H1 (cell line): Measurements from ENCODE around the gene KCNK13. TPM values are rescaled to one million over a fixed set of nuclear protein-coding genes. Genes with fewer than 3 reads are reported as not detected.
A peak's percentile ranks its signal among the peaks of the same experiment; 100 is the strongest.

Source experiments
- CTCF ChIA-PET: fragments of 300-600 bp; sonication (Branson Sonifier 250); formaldehyde crosslinking; loops from one replicate; lab custom pipeline; 2021; ENCODE audit not compliant: partially characterized antibody; lab: Charles Lee
- POLR2A ChIA-PET: fragments of 300-600 bp; sonication (Branson Sonifier 250); formaldehyde crosslinking; loops from one replicate; lab custom pipeline; 2021; ENCODE audit warnings: inconsistent platforms; ENCODE audit not compliant: partially characterized antibody; lab: Charles Lee
- DNase-seq, 2 experiments: peaks; one replicate each; pipeline versions ENCODE4 v3.0.0 to v3.0.0-alpha.2; 2010 to 2022; ENCODE audit warnings: low spot score in 2 of 2, low read depth in 1 of 2, mixed read lengths in 1 of 2
- FAIRE-seq: peaks from 2 replicates; lab custom pipeline; 2011; peaks lifted over from hg19 to GRCh38; lab: Jason Lieb, UNC
- H2AFZ ChIP-seq: 2 replicates; pipeline ENCODE4 v1.8.1; 2012; ENCODE audit warnings: low read length, inconsistent platforms
- H2AK5ac ChIP-seq: 2 replicates; pipeline ENCODE4 v1.6.1; 2013; ENCODE audit warnings: low read depth, low read length
- H2BK120ac ChIP-seq: replicated peaks from 2 replicates; pipeline ENCODE3; 2013; ENCODE audit warnings: low read depth, low read length, inconsistent platforms
- H2BK12ac ChIP-seq: 2 replicates; pipeline ENCODE4 v1.6.1; 2013; ENCODE audit warnings: low read depth, low read length
- H2BK15ac ChIP-seq: 2 replicates; pipeline ENCODE4 v1.6.1; 2013; ENCODE audit warnings: low read length
- H2BK20ac ChIP-seq: 2 replicates; pipeline ENCODE4 v1.6.1; 2013; ENCODE audit warnings: low read length
- H2BK5ac ChIP-seq: 2 replicates; pipeline ENCODE4 v1.6.1; 2013; ENCODE audit warnings: low read depth, low read length
- H3K14ac ChIP-seq: 2 replicates; pipeline ENCODE4 v1.6.1; 2013; ENCODE audit warnings: inconsistent platforms; ENCODE audit not compliant: insufficient read length
- H3K18ac ChIP-seq: 2 replicates; pipeline ENCODE4 v1.6.1; 2013; ENCODE audit warnings: low read length; ENCODE audit errors: extremely low read depth
- H3K23ac ChIP-seq: 2 replicates; pipeline ENCODE4 v1.6.1; 2013; ENCODE audit warnings: inconsistent platforms; ENCODE audit not compliant: insufficient read length
- H3K23me2 ChIP-seq: 2 replicates; pipeline ENCODE4 v1.6.1; 2013; ENCODE audit warnings: low read depth, low read length
- H3K27ac ChIP-seq: 2 replicates; pipeline ENCODE4 v1.6.1; 2011; ENCODE audit warnings: low read depth, low read length, inconsistent platforms
- H3K27me3 ChIP-seq, 4 experiments: replicated peaks in 1 of 4; 1 replicate in 1 of 4; 2 replicates in 3 of 4; pipeline versions ENCODE4 v1.6.1 to v1.8.1; 2011 to 2013; ENCODE audit warnings: low read length in 3 of 4, mild to moderate bottlenecking in 3 of 4, inconsistent platforms in 2 of 4, mixed read lengths in 2 of 4, moderate library complexity in 1 of 4; ENCODE audit not compliant: control insufficient read depth in 3 of 4, insufficient read depth in 3 of 4; ENCODE audit errors: extremely low read depth in 1 of 4
- H3K36me3 ChIP-seq, 4 experiments: 2 replicates each; pipeline versions ENCODE4 v1.6.1 to v1.8.1; 2011 to 2013; ENCODE audit warnings: mild to moderate bottlenecking in 4 of 4, low read length in 3 of 4, moderate library complexity in 2 of 4, control low read depth in 1 of 4, inconsistent platforms in 1 of 4; ENCODE audit not compliant: insufficient read depth in 4 of 4, control insufficient read depth in 2 of 4
- H3K4ac ChIP-seq: replicated peaks from 2 replicates; pipeline ENCODE3; 2013; ENCODE audit warnings: low read length, low read depth, mixed read lengths, inconsistent platforms; ENCODE audit not compliant: insufficient read length
- H3K4me1 ChIP-seq, 4 experiments: replicated peaks in 1 of 4; 1 replicate in 1 of 4; 2 replicates in 3 of 4; pipeline versions ENCODE4 v1.6.1 to v1.8.1; 2011 to 2013; ENCODE audit warnings: low read length in 3 of 4, inconsistent platforms in 2 of 4, mixed read lengths in 1 of 4; ENCODE audit not compliant: insufficient read depth in 4 of 4, control insufficient read depth in 3 of 4
- H3K4me2 ChIP-seq, 2 experiments: 2 replicates each; pipeline versions ENCODE4 v1.6.1 to v1.8.1; 2011 to 2013; ENCODE audit warnings: low read depth in 2 of 2, low read length in 2 of 2, control low read depth in 1 of 2, inconsistent platforms in 1 of 2, mild to moderate bottlenecking in 1 of 2; ENCODE audit not compliant: insufficient read depth in 1 of 2
- H3K4me3 ChIP-seq, 4 experiments: fragments of 200-600, 300-600 bp in 1 of 4; sonication (generic), shearing (Covaris generic), sonication (Bioruptor Twin) in 1 of 4; 2 replicates each; pipeline versions ENCODE4 v1.5.1 to v1.8.1; 2011 to 2016; ENCODE audit warnings: low read length in 4 of 4, low read depth in 3 of 4, control low read depth in 2 of 4, inconsistent platforms in 2 of 4, mild to moderate bottlenecking in 2 of 4, mixed read lengths in 1 of 4, moderate library complexity in 1 of 4; ENCODE audit not compliant: insufficient read depth in 2 of 4; ENCODE audit errors: extremely low read depth in 1 of 4
- H3K56ac ChIP-seq: replicated peaks from 2 replicates; pipeline ENCODE3; 2013; ENCODE audit warnings: low read depth, mild to moderate bottlenecking, mixed read lengths, low read length, inconsistent platforms; ENCODE audit not compliant: insufficient read length
- H3K79me1 ChIP-seq: 2 replicates; pipeline ENCODE4 v1.6.1; 2013; ENCODE audit warnings: low read depth, low read length, control low read depth
- H3K79me2 ChIP-seq, 2 experiments: 2 replicates each; pipeline versions ENCODE4 v1.6.1 to v1.8.1; 2012 to 2013; ENCODE audit warnings: low read length in 2 of 2, mild to moderate bottlenecking in 2 of 2, inconsistent platforms in 1 of 2; ENCODE audit not compliant: insufficient read depth in 2 of 2, control insufficient read depth in 1 of 2
- H3K9ac ChIP-seq, 4 experiments: replicated peaks in 1 of 4; 1 replicate in 1 of 4; 2 replicates in 3 of 4; pipeline versions ENCODE4 v1.6.1 to v1.8.1; 2011 to 2013; ENCODE audit warnings: low read depth in 3 of 4, low read length in 3 of 4, control low read depth in 2 of 4, mild to moderate bottlenecking in 2 of 4, moderate library complexity in 2 of 4, inconsistent platforms in 1 of 4; ENCODE audit errors: extremely low read depth in 1 of 4
- H3K9me3 ChIP-seq, 2 experiments: 2 replicates each; pipeline versions ENCODE4 v1.6.1 to v1.8.1; 2012 to 2013; ENCODE audit warnings: mild to moderate bottlenecking in 2 of 2, moderate library complexity in 2 of 2, control low read depth in 1 of 2, inconsistent platforms in 1 of 2, low read depth in 1 of 2, low read length in 1 of 2, mixed read lengths in 1 of 2; ENCODE audit not compliant: insufficient read depth in 2 of 2
- H4K20me1 ChIP-seq, 2 experiments: replicated peaks in 1 of 2; 2 replicates each; pipeline versions ENCODE3 to v1.8.1; 2011 to 2013; ENCODE audit warnings: inconsistent platforms in 2 of 2, low read length in 2 of 2, mild to moderate bottlenecking in 1 of 2; ENCODE audit not compliant: insufficient read depth in 2 of 2, control insufficient read depth in 1 of 2
- H4K5ac ChIP-seq: 2 replicates; pipeline ENCODE4 v1.6.1; 2013; ENCODE audit warnings: low read length, low read depth, mixed read lengths, inconsistent platforms; ENCODE audit not compliant: insufficient read length
- H4K8ac ChIP-seq: 2 replicates; pipeline ENCODE4 v1.8.0; 2013; ENCODE audit warnings: mild to moderate bottlenecking, moderate library complexity, low read length, inconsistent platforms; ENCODE audit not compliant: insufficient read depth; ENCODE audit errors: extremely low read depth
- H4K91ac ChIP-seq: replicated peaks from 2 replicates; pipeline ENCODE3; 2013; ENCODE audit warnings: low read length, mixed read lengths, inconsistent platforms; ENCODE audit not compliant: insufficient read length
- ASH2L ChIP-seq: fragments of 200-600, 300-600 bp; sonication (generic); IDR thresholded peaks from one replicate; pipeline ENCODE4 v1.7.1; 2017; ENCODE audit warnings: low read length
- EZH2 ChIP-seq: fragments of 200-600 bp; sonication (generic); IDR thresholded peaks from 2 replicates; pipeline ENCODE4 v1.7.1; 2012; ENCODE audit warnings: low read depth, mild to moderate bottlenecking, moderate library complexity, low read length, inconsistent platforms; ENCODE audit not compliant: severe bottlenecking
- KDM4A ChIP-seq: IDR thresholded peaks from one replicate; pipeline ENCODE4 v1.7.1; 2012; ENCODE audit warnings: low read depth, mild to moderate bottlenecking, moderate library complexity, low read length, inconsistent platforms; ENCODE audit not compliant: severe bottlenecking
- PHF8 ChIP-seq: fragments of 200-600 bp; sonication (generic); conservative IDR thresholded peaks from 2 replicates; pipeline ENCODE4 v1.7.1; 2012; ENCODE audit warnings: low read depth, mild to moderate bottlenecking, inconsistent platforms, low read length, moderate library complexity
- RXRA ChIP-seq: IDR thresholded peaks from 2 replicates; pipeline ENCODE4 v1.6.1; 2011; ENCODE audit warnings: low read depth, mild to moderate bottlenecking, low read length, moderate library complexity; ENCODE audit not compliant: insufficient read depth
- SRF ChIP-seq: IDR thresholded peaks from 2 replicates; pipeline ENCODE4 v1.6.1; 2011; ENCODE audit warnings: mild to moderate bottlenecking, low read depth, low read length, moderate library complexity
- WGBS, 2 experiments: shearing (Covaris generic) in 1 of 2; methylation state at CpG; one replicate each; pipeline versions ENCODE4 v1.1.6 to v1.1.7; 2013 to 2015; ENCODE audit warnings: low lambda C conversion rate in 2 of 2, mixed read lengths in 2 of 2, inconsistent platforms in 1 of 2, low coverage in 1 of 2, missing lambda C conversion rate in 1 of 2; ENCODE audit not compliant: insufficient replicate concordance in 2 of 2, insufficient coverage in 1 of 2, insufficient read length in 1 of 2; ENCODE audit errors: extremely low coverage in 1 of 2, missing lambda C conversion rate in 1 of 2; 5-methylcytosine and 5-hydroxymethylcytosine counted together
- long read RNA-seq, 2 experiments: library from RNA in 1 of 2; library from capped mRNA in 1 of 2; stranded (forward); transcript quantifications; one replicate each; pipeline ENCODE4 v2.0.0, GENCODE V29; 2021; ENCODE audit warnings: inconsistent platforms in 1 of 2
- polyA minus RNA-seq, 3 experiments: library from RNA; depleted of rRNA, polyadenylated mRNA; stranded (reverse); fragments of >200 nt; gene quantifications; 1 replicate in 2 of 3; 2 replicates in 1 of 3; pipeline ENCODE4 v1.2.3, GENCODE V29; 2011
- polyA plus RNA-seq, 7 experiments: library from polyadenylated mRNA; depleted of rRNA in 3 of 7; stranded (reverse) in 5 of 7; unstranded in 2 of 7; fragments of >200 nt in 5 of 7; fragments of 200-250 nt in 2 of 7; gene quantifications; 1 replicate in 5 of 7; 2 replicates in 1 of 7; 4 replicates in 1 of 7; pipeline versions ENCODE4 v1.2.1 to v1.2.3, GENCODE V29; 2011 to 2013; ENCODE audit warnings: missing spikeins in 2 of 7, mixed read lengths in 2 of 7
- total RNA-seq: library from RNA; stranded (reverse); fragmentation: NEBNext Ultra II Directional; extraction: Animal tissue kit (Norgen Biotek cat#: 25700); gene quantifications from 2 replicates; pipeline ENCODE4 v1.2.1, GENCODE V29; 2021

KCNK13 gene
- total RNA-seq, result 0.48 and 0.69 TPM in 2 replicates
- 0.39 and 0.46 TPM in 2 replicates for polyA plus RNA-seq (2011; rRNA removed)
- 0.37 TPM for polyA plus RNA-seq (2011; cell fraction: cytosol; rRNA removed)
- 0.41 TPM for polyA plus RNA-seq (2011; cell fraction: nucleus; rRNA removed)
- 0.17 to 0.39 TPM (median 0.31 TPM) in 4 replicates for polyA plus RNA-seq (2012, experiment 1 of 2)
- 0.66 TPM for polyA plus RNA-seq (2012, experiment 2 of 2)
- polyA plus RNA-seq (2013, experiment 1 of 2), result 0.16 TPM
- 0.24 TPM for polyA plus RNA-seq (2013, experiment 2 of 2)
- 0.19 and 0.22 TPM in 2 replicates for polyA minus RNA-seq (2011; rRNA and poly(A)+ RNA removed)
- 0.59 TPM for polyA minus RNA-seq (2011; cell fraction: cytosol; rRNA and poly(A)+ RNA removed)
- 0.20 TPM for polyA minus RNA-seq (2011; cell fraction: nucleus; rRNA and poly(A)+ RNA removed)
- long read RNA-seq, experiment 1, result 0 reads
- long read RNA-seq, experiment 2, partial matches to known transcripts, result 0 of 1 reads
- long read RNA-seq, experiment 2, other reads (novel, unspliced or antisense), result 1 of 1 reads

- Histone ChIP-seq H4K91ac (no peak within 1 kb of the TSS), H2AFZ (peak within 1 kb of the TSS; percentile 17; the same call in 1 of the 2 replicates), H3K79me1 (no peaks in the 10 kb centered on the region), H3K18ac (no peak within 1 kb of the TSS; the same call in none of the 2 replicates), H2BK12ac (no peak within 1 kb of the TSS), H3K4me2 (peak within 1 kb of the TSS; percentile 91 to 98), H3K36me3 (no peaks in the 10 kb centered on the region), H3K79me2 (no peaks in the 10 kb centered on the region), H3K9me3 (no peaks in the 10 kb centered on the region), H3K9ac (no peak within 1 kb of the TSS; a peak in 1 of 7 replicates), H2BK15ac (no peak within 1 kb of the TSS), H2BK120ac (no peak within 1 kb of the TSS), H4K20me1 (peaks cover 0 to 6% of the 10 kb centered on the region in 2 experiments), H3K27ac (no peak within 1 kb of the TSS), H3K4ac (no peak within 1 kb of the TSS), H3K56ac (no peak within 1 kb of the TSS), H4K8ac (peak within 1 kb of the TSS; percentile 35; the same call in 1 of the 2 replicates), H3K4me1 (peaks cover 3 to 14% (median 6%) of the 10 kb centered on the region in 4 experiments; a peak in 6 of 7 replicates), H2BK20ac (no peak within 1 kb of the TSS), H3K23ac (no peak within 1 kb of the TSS), H2AK5ac (no peak within 1 kb of the TSS), H2BK5ac (no peak within 1 kb of the TSS), H3K23me2 (peaks cover 24% of the 10 kb centered on the region; the same call in 1 of the 2 replicates), H4K5ac (no peak within 1 kb of the TSS), H3K14ac (no peak within 1 kb of the TSS), H3K27me3 (peaks cover 28 to 58% (median 52%) of the 10 kb centered on the region in 4 experiments), H3K4me3 (peak within 1 kb of the TSS; percentile 52 to 73 (median 59))
- ChIA-PET CTCF (interaction anchor here (1.2 to 2.2 kb wide), 6 partner anchors 11 to 125 kb away, joined by 3 to 10 read pairs (median 6); no protein-coding TSS in a partner anchor), POLR2A (interaction anchor here (0.6 to 1.6 kb wide), 2 partner anchors 106 to 221 kb away, joined by 3 to 4 read pairs; partner anchors contain the start of gene TDP1)
- TF ChIP-seq RXRA (no peak), EZH2 (peak; percentile 22), PHF8 (0 out of 2 replicates have a peak, but pooled peaks have one; percentile 1), KDM4A (peak; percentile 42), ASH2L (no peak), SRF (no peak)
- no peak for FAIRE-seq
- no peak for DNase-seq
- 2% methylated on average over 33 of the region's 52 CpGs; no CpG with 5 or more reads in 1 of the 2 experiments for WGBS, 2 experiments
Measured at GRCh38 chr14:90061685-90062126, at the start of gene KCNK13. TSS of gene KCNK13 (plus strand) at chr14:90061994. CDS start at chr14:90062206, 212 bp downstream.
